ENCODE results near the gene CFAP46.
"Not testable (repeated sequence)": the region's sequence is repeated elsewhere in the genome, so short reads cannot be mapped to it uniquely, and the experiment has no call there.

The CFAP46 gene

GRCh38 chr10:132933308-132934042, 8.9 kb downstream of the CFAP46 start:
- H3K9me3 Mint-ChIP-seq, result no peaks in the 10 kb centered on the region
- H3K36me3 Mint-ChIP-seq (ENCODE audit: low read depth), result peaks cover 2% of the 10 kb centered on the region
- peaks cover 23% of the 10 kb centered on the region for H3K4me1 Mint-ChIP-seq
- H3K4me3 Mint-ChIP-seq, result no peak overlapping the region
- DNase-seq, result no peak
- H3K27ac Mint-ChIP-seq, result no peak overlapping the region
- no peak for ATAC-seq
- peaks cover 4% of the 10 kb centered on the region for H3K27me3 Mint-ChIP-seq

- Mint-ChIP-seq H3K36me3 (ENCODE audit: low read depth) (peaks cover 2% of the 10 kb centered on the region), H3K4me1 (peaks cover 23% of the 10 kb centered on the region), H3K9me3 (no peaks in the 10 kb centered on the region), H3K4me3 (no peak overlapping the region), H3K27ac (peak overlapping the region; percentile 77), H3K27me3 (no peaks in the 10 kb centered on the region)
- ATAC-seq (no peak), DNase-seq (no peak)
Observed at GRCh38 chr10:132932461-132933307, 9.7 kb downstream of the CFAP46 start.

- DNase-seq; H3K9me3 Mint-ChIP-seq; H3K36me3 Mint-ChIP-seq (ENCODE audit: low read depth); H3K4me3 Mint-ChIP-seq; H3K27me3 Mint-ChIP-seq: not testable (repeated sequence)
- Mint-ChIP-seq H3K27ac (peak overlapping the region; percentile 77), H3K4me1 (peaks cover 23% of the 10 kb centered on the region)
- peak; percentile 60 for ATAC-seq
Observed at GRCh38 chr10:132931258-132932250, 10.8 kb downstream of the CFAP46 start.

GRCh38 chr10:132930701-132931100, 11.7 kb downstream of the CFAP46 start:
- not testable (repeated sequence) for H3K27ac Mint-ChIP-seq; H3K27me3 Mint-ChIP-seq; H3K36me3 Mint-ChIP-seq (ENCODE audit: low read depth); H3K9me3 Mint-ChIP-seq; DNase-seq; H3K4me3 Mint-ChIP-seq
- peaks cover 23% of the 10 kb centered on the region for H3K4me1 Mint-ChIP-seq
- peak; percentile 13 for ATAC-seq

GRCh38 chr10:132929953-132930548, 12.3 kb downstream of the CFAP46 start:
- DNase-seq, result no peak
- ATAC-seq, result peak; percentile 66
- no peak overlapping the region for H3K4me3 Mint-ChIP-seq
- no peaks in the 10 kb centered on the region for H3K27me3 Mint-ChIP-seq
- H3K27ac Mint-ChIP-seq, result peak overlapping the region; percentile 56
- H3K36me3 Mint-ChIP-seq (ENCODE audit: low read depth), result peaks cover 2% of the 10 kb centered on the region
- peaks cover 23% of the 10 kb centered on the region for H3K4me1 Mint-ChIP-seq
- no peaks in the 10 kb centered on the region for H3K9me3 Mint-ChIP-seq

GRCh38 chr10:132929480-132929879, 12.9 kb downstream of the CFAP46 start:
- no peaks in the 10 kb centered on the region for H3K27me3 Mint-ChIP-seq
- H3K4me3 Mint-ChIP-seq, result no peak overlapping the region
- no peaks in the 10 kb centered on the region for H3K9me3 Mint-ChIP-seq
- ATAC-seq (no peak), DNase-seq (no peak)
- H3K36me3 Mint-ChIP-seq (ENCODE audit: low read depth), result peaks cover 2% of the 10 kb centered on the region
- peak overlapping the region; percentile 27 for H3K27ac Mint-ChIP-seq
- peaks cover 23% of the 10 kb centered on the region for H3K4me1 Mint-ChIP-seq

- Mint-ChIP-seq H3K36me3 (ENCODE audit: low read depth) (peaks cover 2% of the 10 kb centered on the region), H3K9me3 (no peaks in the 10 kb centered on the region), H3K27ac (no peak overlapping the region), H3K27me3 (no peaks in the 10 kb centered on the region), H3K4me1 (peaks cover 23% of the 10 kb centered on the region), H3K4me3 (no peak overlapping the region)
- ATAC-seq, result no peak
- DNase-seq, result no peak
Observed at GRCh38 chr10:132928261-132928660, 14.1 kb downstream of the CFAP46 start.

GRCh38 chr10:132927824-132928223, 14.5 kb downstream of the CFAP46 start:
- DNase-seq, result no peak
- Mint-ChIP-seq H3K9me3 (no peaks in the 10 kb centered on the region), H3K4me1 (peaks cover 23% of the 10 kb centered on the region), H3K4me3 (no peak overlapping the region), H3K27me3 (no peaks in the 10 kb centered on the region), H3K27ac (no peak overlapping the region), H3K36me3 (ENCODE audit: low read depth) (peaks cover 2% of the 10 kb centered on the region)
- ATAC-seq, result no peak

- H3K27ac Mint-ChIP-seq, result no peak overlapping the region
- H3K4me1 Mint-ChIP-seq, result peaks cover 16% of the 10 kb centered on the region
- peaks cover 2% of the 10 kb centered on the region for H3K36me3 Mint-ChIP-seq (ENCODE audit: low read depth)
- H3K27me3 Mint-ChIP-seq, result no peaks in the 10 kb centered on the region
- no peak overlapping the region for H3K4me3 Mint-ChIP-seq
- no peak for DNase-seq
- H3K9me3 Mint-ChIP-seq, result no peaks in the 10 kb centered on the region
- ATAC-seq, result no peak
Observed at GRCh38 chr10:132926777-132927650, 15.4 kb downstream of the CFAP46 start.

- no peak overlapping the region for H3K27ac Mint-ChIP-seq
- DNase-seq, result no peak
- H3K4me3 Mint-ChIP-seq, result no peak overlapping the region
- ATAC-seq, result no peak
- H3K36me3 Mint-ChIP-seq (ENCODE audit: low read depth), result peaks cover 2% of the 10 kb centered on the region
- no peaks in the 10 kb centered on the region for H3K27me3 Mint-ChIP-seq
- no peaks in the 10 kb centered on the region for H3K9me3 Mint-ChIP-seq
- peaks cover 9% of the 10 kb centered on the region for H3K4me1 Mint-ChIP-seq
Observed at GRCh38 chr10:132926070-132926469, 16.3 kb downstream of the CFAP46 start.

- Mint-ChIP-seq H3K9me3 (no peaks in the 10 kb centered on the region), H3K27me3 (no peaks in the 10 kb centered on the region), H3K27ac (no peak overlapping the region), H3K4me1 (peaks cover 9% of the 10 kb centered on the region), H3K36me3 (ENCODE audit: low read depth) (peaks cover 2% of the 10 kb centered on the region), H3K4me3 (no peak overlapping the region)
- DNase-seq (no peak), ATAC-seq (no peak)
Observed at GRCh38 chr10:132925614-132926013, 16.8 kb downstream of the CFAP46 start.

GRCh38 chr10:132925071-132925561, 17.3 kb downstream of the CFAP46 start:
- Mint-ChIP-seq H3K9me3 (no peaks in the 10 kb centered on the region), H3K36me3 (ENCODE audit: low read depth) (peaks cover 2% of the 10 kb centered on the region), H3K4me1 (peaks cover 7% of the 10 kb centered on the region), H3K4me3 (no peak overlapping the region), H3K27me3 (no peaks in the 10 kb centered on the region), H3K27ac (no peak overlapping the region)
- DNase-seq (no peak), ATAC-seq (no peak)
